ENCODE measurements around the gene PTBP1. TPM values are rescaled to one million over a fixed set of nuclear protein-coding genes. Genes with fewer than 3 reads are reported as not detected.
A peak's percentile ranks its signal among the peaks of the same experiment; 100 is the strongest.

PTBP1 gene
- total and polyA plus RNA-seq, 9 of the 15 experiments (the other 6 are each of a cell fraction or from before 2014, with no cell fraction given) = 14.0 to 759 (median 234) TPM

GRCh38 chr19:797528-798414 lies 519 bp downstream of the PTBP1 start (continued):
- TF ChIP-seq ZNF449 (CRISPR knock-in tag; IDR thresholded peaks at IDR 0.05) (no peak), TOE1 (IDR thresholded peaks at IDR 0.05; ENCODE audit: borderline replicate concordance) (no peak), TOE1 (CRISPR knock-in tag; IDR thresholded peaks at IDR 0.05; ENCODE audit: borderline replicate concordance, low read depth) (no peak), MNT (conservative IDR thresholded peaks at IDR 0.05) (no peak), ATF6 (CRISPR knock-in tag; IDR thresholded peaks at IDR 0.05) (no peak), GTF2E2 (tag; IDR thresholded peaks at IDR 0.05) (no peak; the same call in 1 of the 2 replicates), TAF15 (IDR thresholded peaks at IDR 0.05; ENCODE audit: low read depth, low read length) (no peak), POLR2AphosphoS2 (IDR thresholded peaks at IDR 0.05; ENCODE audit: low read length) (no peak), SMARCA5 (IDR thresholded peaks at IDR 0.05) (no peak), HES1 (IDR thresholded peaks at IDR 0.05; ENCODE audit: low read depth) (no peak), CHD2 (IDR thresholded peaks at IDR 0.05; ENCODE audit: low read depth, low read length) (peak; percentile 29; the same call in 1 of the 2 replicates), RFX5 (IDR thresholded peaks at IDR 0.05; ENCODE audit: low read depth, low read length) (no peak), ZNF184 (CRISPR knock-in tag; IDR thresholded peaks at IDR 0.05) (no peak), ARID4B (CRISPR knock-in tag; IDR thresholded peaks at IDR 0.05) (no peak), MECOM (CRISPR knock-in tag; IDR thresholded peaks at IDR 0.05) (no peak), MLX (CRISPR knock-in tag; conservative IDR thresholded peaks at IDR 0.05) (no peak)

Measured in K562 (cell line).